ENCODE measurements around the gene TGFBI.

Gene TGFBI

DNA sequence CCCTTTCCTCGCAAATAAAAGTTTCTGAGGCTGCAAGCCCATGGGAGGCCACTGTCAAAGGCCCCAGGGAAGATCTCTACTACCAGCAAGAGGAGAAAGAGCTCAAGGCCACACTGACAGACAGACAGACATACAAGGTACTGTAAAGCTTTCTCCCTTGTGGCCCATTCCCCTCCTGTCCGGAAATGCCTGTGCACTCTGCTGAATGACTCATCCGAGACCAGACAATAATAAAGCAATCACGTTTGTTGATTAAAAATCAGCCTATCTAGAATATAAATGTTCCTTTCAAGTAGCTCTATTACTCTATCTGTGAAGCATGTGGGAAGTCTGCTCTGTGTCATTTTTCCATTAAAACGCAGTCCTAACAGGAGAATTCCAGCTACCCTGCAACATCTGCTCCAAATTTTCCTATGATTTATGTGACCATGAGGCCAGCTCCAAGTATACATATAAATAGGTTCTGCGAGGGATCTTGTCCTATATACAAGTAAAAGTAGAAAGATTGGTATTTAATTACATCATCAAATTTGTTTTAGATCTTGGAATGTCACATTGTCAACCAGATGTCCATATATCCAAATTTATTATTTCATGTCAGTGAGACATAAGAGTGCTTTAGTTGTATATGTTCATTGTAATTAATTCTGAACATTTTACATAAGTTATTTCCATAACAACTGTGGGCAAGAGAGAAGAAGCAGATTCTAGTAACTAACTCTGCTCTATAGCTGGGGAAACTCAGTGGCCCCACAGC, 34.7 kb upstream of the TGFBI start:
- Mint-ChIP-seq H3K9me3 (no peaks in the 10 kb centered on the region), H3K4me1 (no peaks in the 10 kb centered on the region), H3K36me3 (ENCODE audit: insufficient read depth) (no peaks in the 10 kb centered on the region), H3K27ac (ENCODE audit: low read depth) (no peak overlapping the region), H3K4me3 (no peak overlapping the region), H3K27me3 (peaks cover 48% of the 10 kb centered on the region)
- ATAC-seq (replicated peaks; ENCODE audit: extremely low read depth, poor library complexity, severe bottlenecking) (no peak), DNase-seq (ENCODE audit: low spot score in 2 of 2) (no peak)

DNA sequence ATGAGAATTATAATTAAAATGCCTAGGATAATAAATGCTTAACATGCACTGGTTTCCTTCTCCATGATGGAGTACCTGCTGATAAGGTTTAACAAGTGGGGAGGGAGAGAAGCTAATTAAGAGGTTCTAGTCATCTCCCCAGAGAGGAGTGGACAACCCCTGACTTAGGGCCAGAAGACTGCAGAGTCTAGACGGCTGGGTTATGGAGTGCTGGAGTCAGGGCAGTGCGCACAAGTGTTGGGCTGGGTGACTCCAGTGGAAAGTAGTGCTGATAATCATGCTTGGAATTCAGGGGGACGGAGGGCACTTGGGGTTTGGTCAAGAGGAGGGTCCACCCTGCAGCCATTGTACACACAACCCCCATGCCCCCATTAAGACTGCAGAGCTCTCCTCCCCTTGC, 32.8 kb upstream of the TGFBI start:
- ATAC-seq (replicated peaks; ENCODE audit: extremely low read depth, poor library complexity, severe bottlenecking) (no peak), DNase-seq (ENCODE audit: low spot score in 2 of 2) (no peak)
- no peak overlapping the region for H3K4me3 Mint-ChIP-seq
- no peak overlapping the region for H3K27ac Mint-ChIP-seq (ENCODE audit: low read depth)
- no peaks in the 10 kb centered on the region for H3K9me3 Mint-ChIP-seq
- no peaks in the 10 kb centered on the region for H3K36me3 Mint-ChIP-seq (ENCODE audit: insufficient read depth)
- H3K27me3 Mint-ChIP-seq, result peaks cover 37% of the 10 kb centered on the region
- H3K4me1 Mint-ChIP-seq, result no peaks in the 10 kb centered on the region

GRCh38 chr5:135996611-135997010, 32.2 kb upstream of the TGFBI start:
- Mint-ChIP-seq H3K4me1 (no peaks in the 10 kb centered on the region), H3K36me3 (ENCODE audit: insufficient read depth) (no peaks in the 10 kb centered on the region), H3K27me3 (peaks cover 33% of the 10 kb centered on the region), H3K27ac (ENCODE audit: low read depth) (no peak overlapping the region), H3K4me3 (no peak overlapping the region), H3K9me3 (no peaks in the 10 kb centered on the region)
- no peak for ATAC-seq (replicated peaks; ENCODE audit: extremely low read depth, poor library complexity, severe bottlenecking)
- DNase-seq (ENCODE audit: low spot score in 2 of 2), result no peak

DNA sequence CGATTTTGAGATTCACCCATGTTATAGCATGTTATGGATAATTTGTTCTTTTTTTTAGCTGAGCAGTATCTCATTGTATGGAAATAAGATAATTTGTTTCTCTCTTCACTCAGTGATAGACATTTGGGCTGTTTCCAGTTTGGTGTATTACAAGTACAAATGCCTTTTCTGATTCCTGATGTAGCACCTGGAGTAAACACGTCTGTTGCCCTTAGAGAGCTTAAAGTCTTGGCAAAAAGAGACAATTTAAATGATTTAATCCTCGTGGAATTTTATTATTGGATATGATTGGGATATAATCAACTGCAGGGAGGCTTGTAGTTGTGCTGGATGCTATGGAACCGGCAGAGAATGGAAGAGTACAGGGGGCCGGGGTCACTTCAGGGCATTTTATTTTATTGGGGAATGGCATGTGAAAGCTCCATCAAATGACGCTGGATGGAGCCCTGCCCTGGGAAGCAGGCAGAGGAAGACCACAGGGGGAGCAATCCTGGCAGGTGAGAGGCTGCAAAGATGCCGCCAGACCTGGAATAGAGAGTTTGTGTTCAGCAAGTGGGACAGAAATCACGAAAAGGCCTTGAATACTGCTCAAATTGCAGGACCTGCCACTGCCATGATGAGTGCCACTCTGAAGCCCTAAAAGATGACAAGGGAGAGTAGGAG, 31.0 kb upstream of the TGFBI start:
- H3K27me3 Mint-ChIP-seq, result peaks cover 33% of the 10 kb centered on the region
- ATAC-seq (replicated peaks; ENCODE audit: extremely low read depth, poor library complexity, severe bottlenecking) (no peak), DNase-seq (ENCODE audit: low spot score in 2 of 2) (no peak)
- no peaks in the 10 kb centered on the region for H3K9me3 Mint-ChIP-seq
- H3K4me1 Mint-ChIP-seq, result no peaks in the 10 kb centered on the region
- no peak overlapping the region for H3K4me3 Mint-ChIP-seq
- no peaks in the 10 kb centered on the region for H3K36me3 Mint-ChIP-seq (ENCODE audit: insufficient read depth)
- no peak overlapping the region for H3K27ac Mint-ChIP-seq (ENCODE audit: low read depth)

DNA sequence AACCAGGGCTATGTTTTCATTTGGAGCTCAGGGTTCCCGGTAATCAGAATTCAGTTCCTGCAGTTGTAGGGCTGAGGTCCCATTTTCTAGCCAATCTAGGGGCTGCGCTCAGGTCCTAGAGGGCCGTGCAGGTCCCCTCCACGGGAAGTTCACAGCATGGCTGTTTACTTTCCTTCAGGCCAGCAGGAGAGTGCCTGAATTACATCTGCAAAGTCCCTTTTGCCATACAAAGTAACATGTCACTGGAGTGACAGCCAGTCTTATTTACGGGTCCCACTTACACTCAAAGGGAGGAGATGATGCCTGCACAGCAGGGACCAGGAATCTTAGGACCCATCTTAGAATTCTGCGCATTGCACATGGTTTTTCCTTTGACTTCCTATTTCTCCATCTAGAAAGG, 29.9 kb upstream of the TGFBI start:
- no peak for ATAC-seq (replicated peaks; ENCODE audit: extremely low read depth, poor library complexity, severe bottlenecking)
- no peak overlapping the region for H3K4me3 Mint-ChIP-seq
- no peaks in the 10 kb centered on the region for H3K36me3 Mint-ChIP-seq (ENCODE audit: insufficient read depth)
- H3K27ac Mint-ChIP-seq (ENCODE audit: low read depth), result no peak overlapping the region
- DNase-seq (ENCODE audit: low spot score in 2 of 2), result no peak
- H3K9me3 Mint-ChIP-seq, result no peaks in the 10 kb centered on the region
- no peaks in the 10 kb centered on the region for H3K4me1 Mint-ChIP-seq
- H3K27me3 Mint-ChIP-seq, result peaks cover 33% of the 10 kb centered on the region

DNA sequence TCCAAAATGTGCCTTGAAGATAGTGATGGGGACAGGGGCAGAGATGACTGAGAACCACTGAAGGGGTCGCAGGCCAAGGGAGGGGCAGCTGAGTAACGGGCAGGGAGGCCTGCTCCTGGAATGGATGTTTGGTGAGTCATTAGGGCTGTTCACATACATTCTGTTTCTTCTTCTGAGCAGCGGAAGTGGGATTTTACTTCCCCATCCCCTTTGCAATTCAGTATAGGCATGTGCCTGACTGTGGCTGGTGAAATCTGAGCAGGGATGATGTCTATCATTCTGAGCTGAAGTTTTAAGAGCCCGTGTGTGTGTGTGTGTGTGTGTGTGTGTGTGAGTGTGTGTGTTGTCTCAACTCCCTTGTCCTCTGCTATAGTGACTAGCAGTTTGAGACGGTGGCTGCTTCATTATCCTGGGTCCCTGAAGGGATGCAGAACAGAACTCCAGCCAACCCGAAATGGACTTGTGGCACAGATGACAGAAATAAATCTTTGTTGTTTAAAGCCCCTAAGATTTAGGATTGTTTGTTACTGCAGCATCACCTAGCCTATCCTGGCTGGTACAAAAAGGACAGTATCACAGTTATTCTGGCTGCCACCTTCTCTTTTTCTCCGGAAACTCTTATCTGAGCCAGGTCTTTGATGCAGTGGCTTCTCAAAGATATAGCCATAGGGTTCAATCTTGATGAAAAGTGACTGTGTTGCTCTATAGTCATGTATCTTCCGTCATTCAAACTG, 29.2 kb upstream of the TGFBI start:
- Mint-ChIP-seq H3K27ac (ENCODE audit: low read depth) (no peak overlapping the region), H3K4me1 (no peaks in the 10 kb centered on the region), H3K9me3 (no peaks in the 10 kb centered on the region), H3K36me3 (ENCODE audit: insufficient read depth) (no peaks in the 10 kb centered on the region), H3K27me3 (peaks cover 33% of the 10 kb centered on the region), H3K4me3 (no peak overlapping the region)
- DNase-seq (ENCODE audit: low spot score in 2 of 2) (no peak), ATAC-seq (replicated peaks; ENCODE audit: extremely low read depth, poor library complexity, severe bottlenecking) (no peak)

- no peaks in the 10 kb centered on the region for H3K36me3 Mint-ChIP-seq (ENCODE audit: insufficient read depth)
- no peak overlapping the region for H3K4me3 Mint-ChIP-seq
- no peaks in the 10 kb centered on the region for H3K9me3 Mint-ChIP-seq
- H3K27me3 Mint-ChIP-seq, result peaks cover 33% of the 10 kb centered on the region
- H3K27ac Mint-ChIP-seq (ENCODE audit: low read depth), result no peak overlapping the region
- no peak for DNase-seq (ENCODE audit: low spot score in 2 of 2)
- no peak for ATAC-seq (replicated peaks; ENCODE audit: extremely low read depth, poor library complexity, severe bottlenecking)
- H3K4me1 Mint-ChIP-seq, result no peaks in the 10 kb centered on the region
Measured at GRCh38 chr5:136000147-136000546, 28.6 kb upstream of the TGFBI start.

- Mint-ChIP-seq H3K36me3 (ENCODE audit: insufficient read depth) (no peaks in the 10 kb centered on the region), H3K4me1 (no peaks in the 10 kb centered on the region), H3K27ac (ENCODE audit: low read depth) (no peak overlapping the region), H3K9me3 (no peaks in the 10 kb centered on the region), H3K27me3 (peaks cover 31% of the 10 kb centered on the region), H3K4me3 (no peak overlapping the region)
- DNase-seq (ENCODE audit: low spot score in 2 of 2), result no peak
- no peak for ATAC-seq (replicated peaks; ENCODE audit: extremely low read depth, poor library complexity, severe bottlenecking)
Measured at GRCh38 chr5:136000932-136001331, 27.9 kb upstream of the TGFBI start.

DNA sequence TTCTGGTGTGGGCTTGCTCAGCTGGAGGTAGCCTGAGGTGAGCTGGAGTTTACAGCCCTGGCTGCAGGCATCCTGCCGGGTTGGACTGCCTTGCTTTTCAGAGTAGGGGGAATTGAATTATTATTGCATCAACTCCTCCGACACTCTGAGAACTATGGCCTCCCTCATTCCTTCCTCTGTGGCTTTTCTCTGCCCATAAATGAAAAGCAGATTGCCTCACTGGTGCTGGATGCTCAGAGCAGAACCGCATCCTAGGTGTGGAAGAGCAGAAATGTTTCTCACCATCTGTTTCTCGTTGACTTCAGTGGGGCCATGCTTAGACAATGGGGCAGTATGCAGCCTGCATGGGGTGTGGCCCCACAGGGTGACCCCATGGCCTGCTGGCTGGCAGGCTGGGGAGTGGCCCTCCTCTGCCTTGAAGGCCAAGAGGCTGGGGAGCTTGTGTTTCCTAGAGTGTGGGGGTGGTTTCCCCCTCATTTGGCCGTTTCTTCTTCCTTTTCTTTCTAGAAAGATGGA, 27.3 kb upstream of the TGFBI start:
- Mint-ChIP-seq H3K9me3 (no peaks in the 10 kb centered on the region), H3K36me3 (ENCODE audit: insufficient read depth) (no peaks in the 10 kb centered on the region), H3K27ac (ENCODE audit: low read depth) (no peak overlapping the region), H3K4me3 (no peak overlapping the region), H3K4me1 (no peaks in the 10 kb centered on the region), H3K27me3 (peaks cover 25% of the 10 kb centered on the region)
- ATAC-seq (replicated peaks; ENCODE audit: extremely low read depth, poor library complexity, severe bottlenecking) (no peak), DNase-seq (ENCODE audit: low spot score in 2 of 2) (no peak)

DNA sequence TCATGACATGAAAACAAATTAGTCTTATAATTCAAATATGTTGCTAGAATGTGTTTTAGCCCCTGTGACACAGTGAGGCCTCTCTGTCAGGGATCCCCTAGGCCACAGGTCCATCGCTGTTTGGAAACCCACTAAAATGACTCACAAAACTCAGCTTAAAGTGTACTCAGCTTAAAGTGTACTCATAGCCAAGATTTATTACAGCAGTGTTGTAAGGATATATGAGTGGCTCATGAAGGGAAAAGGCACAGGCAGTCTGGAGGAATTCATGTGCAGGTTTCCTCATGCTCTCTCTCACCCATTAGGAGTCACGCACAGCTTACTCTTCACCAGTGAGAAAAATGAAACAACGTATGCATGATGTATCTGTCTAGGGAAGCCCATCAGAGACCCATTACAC, 24.4 kb upstream of the TGFBI start:
- DNase-seq (ENCODE audit: low spot score in 2 of 2), result no peak
- no peaks in the 10 kb centered on the region for H3K36me3 Mint-ChIP-seq (ENCODE audit: insufficient read depth)
- no peak overlapping the region for H3K27ac Mint-ChIP-seq (ENCODE audit: low read depth)

DNA sequence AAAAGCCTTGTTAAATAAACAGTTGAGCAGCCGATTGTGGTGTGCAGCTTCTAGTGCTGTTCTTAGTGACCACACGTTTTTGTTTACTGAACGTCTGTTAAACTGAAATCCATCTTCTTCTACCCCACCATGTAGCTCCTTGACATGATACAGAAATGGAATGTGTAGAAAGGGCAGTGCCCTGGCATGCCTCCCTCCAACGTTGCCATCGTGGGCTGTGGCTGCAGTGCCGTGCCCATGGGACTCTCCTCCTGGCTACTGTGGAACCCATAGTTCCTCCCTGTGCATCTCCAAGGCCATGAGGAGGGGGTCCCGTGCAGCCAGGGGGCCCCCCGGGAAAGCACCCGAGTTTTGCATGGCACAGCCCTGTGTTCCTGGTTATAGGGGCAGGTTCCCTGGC, 23.3 kb upstream of the TGFBI start:
- Mint-ChIP-seq H3K27me3 (peaks cover 5% of the 10 kb centered on the region), H3K4me1 (no peaks in the 10 kb centered on the region), H3K27ac (ENCODE audit: low read depth) (no peak overlapping the region), H3K36me3 (ENCODE audit: insufficient read depth) (no peaks in the 10 kb centered on the region), H3K4me3 (no peak overlapping the region), H3K9me3 (no peaks in the 10 kb centered on the region)
- ATAC-seq (replicated peaks; ENCODE audit: extremely low read depth, poor library complexity, severe bottlenecking) (no peak), DNase-seq (ENCODE audit: low spot score in 2 of 2) (no peak)

More for the DNA sequence above, 24.4 kb upstream of the TGFBI start:
- Mint-ChIP-seq H3K4me1 (no peaks in the 10 kb centered on the region), H3K9me3 (no peaks in the 10 kb centered on the region), H3K27me3 (peaks cover 8% of the 10 kb centered on the region), H3K4me3 (no peak overlapping the region)
- ATAC-seq (replicated peaks; ENCODE audit: extremely low read depth, poor library complexity, severe bottlenecking), result no peak

GRCh38 chr5:136006164-136006563, 22.6 kb upstream of the TGFBI start:
- Mint-ChIP-seq H3K4me3 (no peak overlapping the region), H3K27me3 (no peaks in the 10 kb centered on the region), H3K27ac (ENCODE audit: low read depth) (no peak overlapping the region), H3K36me3 (ENCODE audit: insufficient read depth) (no peaks in the 10 kb centered on the region), H3K4me1 (no peaks in the 10 kb centered on the region), H3K9me3 (no peaks in the 10 kb centered on the region)
- ATAC-seq (replicated peaks; ENCODE audit: extremely low read depth, poor library complexity, severe bottlenecking) (no peak), DNase-seq (ENCODE audit: low spot score in 2 of 2) (no peak)
